Subcutaneous adipose tissue (tissue), 4 donors: Measurements from ENCODE around the gene DMKN. TPM values are rescaled to one million over a fixed set of nuclear protein-coding genes. Genes with fewer than 3 reads are reported as not detected.

ENCODE experiments used
- total RNA-seq, 4 donors: library from RNA; depleted of rRNA; stranded (reverse); fragments of >200 nt; gene quantifications; one replicate each; pipeline ENCODE4 v1.1.0, GENCODE V29; 2016
- TF ChIP-seq, protein P1 (sequence below): fragments of 450-650 bp; IDR thresholded peaks from one replicate; pipeline ENCODE4 v1.5.1; 2016; ENCODE audit warnings: low read depth, mild to moderate bottlenecking, control low read depth, antibody characterized with exemption, moderate library complexity

The DMKN gene
- total RNA-seq, 4 donors from 2014 or later = 0.94 to 7.3 (median 1.9) TPM

DNA sequence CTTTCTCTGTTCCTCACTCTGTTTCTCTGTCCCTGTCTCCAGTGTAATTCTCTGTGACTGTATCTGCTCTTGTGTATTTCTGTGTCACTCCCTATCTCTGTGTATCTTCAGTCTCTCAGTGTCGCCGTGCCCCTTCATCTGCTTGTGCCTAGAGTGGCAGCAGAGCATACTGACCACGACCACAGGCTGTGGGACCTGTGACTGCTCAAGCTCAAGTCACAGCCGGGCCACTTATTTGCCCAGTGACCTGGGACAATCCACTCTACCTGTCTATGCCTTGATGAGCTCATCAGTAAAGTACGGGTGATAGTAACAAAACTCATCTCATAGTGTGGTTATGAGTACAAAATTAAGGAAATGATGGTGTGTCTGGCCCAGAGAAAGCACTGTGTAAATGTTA lies 40.6 kb upstream of the DMKN start:
- TF ChIP-seq, protein P1, sequence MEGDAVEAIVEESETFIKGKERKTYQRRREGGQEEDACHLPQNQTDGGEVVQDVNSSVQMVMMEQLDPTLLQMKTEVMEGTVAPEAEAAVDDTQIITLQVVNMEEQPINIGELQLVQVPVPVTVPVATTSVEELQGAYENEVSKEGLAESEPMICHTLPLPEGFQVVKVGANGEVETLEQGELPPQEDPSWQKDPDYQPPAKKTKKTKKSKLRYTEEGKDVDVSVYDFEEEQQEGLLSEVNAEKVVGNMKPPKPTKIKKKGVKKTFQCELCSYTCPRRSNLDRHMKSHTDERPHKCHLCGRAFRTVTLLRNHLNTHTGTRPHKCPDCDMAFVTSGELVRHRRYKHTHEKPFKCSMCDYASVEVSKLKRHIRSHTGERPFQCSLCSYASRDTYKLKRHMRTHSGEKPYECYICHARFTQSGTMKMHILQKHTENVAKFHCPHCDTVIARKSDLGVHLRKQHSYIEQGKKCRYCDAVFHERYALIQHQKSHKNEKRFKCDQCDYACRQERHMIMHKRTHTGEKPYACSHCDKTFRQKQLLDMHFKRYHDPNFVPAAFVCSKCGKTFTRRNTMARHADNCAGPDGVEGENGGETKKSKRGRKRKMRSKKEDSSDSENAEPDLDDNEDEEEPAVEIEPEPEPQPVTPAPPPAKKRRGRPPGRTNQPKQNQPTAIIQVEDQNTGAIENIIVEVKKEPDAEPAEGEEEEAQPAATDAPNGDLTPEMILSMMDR = no peak

- TF ChIP-seq, protein P1 = no peak
Observed at GRCh38 chr19:35553385-35554000, 40.0 kb upstream of the DMKN start.

GRCh38 chr19:35552534-35553384 lies 39.3 kb upstream of the DMKN start:
- TF ChIP-seq, protein P1 = no peak

GRCh38 chr19:35551091-35551810 lies 37.8 kb upstream of the DMKN start:
- TF ChIP-seq, protein P1 = no peak

- TF ChIP-seq, protein P1 = no peak
Observed at GRCh38 chr19:35549879-35550523, 36.6 kb upstream of the DMKN start.

GRCh38 chr19:35549174-35549788 lies 35.8 kb upstream of the DMKN start:
- TF ChIP-seq, protein P1 = no peak
